ENCODE measurements around the gene PGAP3. TPM values are rescaled to one million over a fixed set of nuclear protein-coding genes. Genes with fewer than 3 reads are reported as not detected.

PGAP3 gene
- total and polyA plus RNA-seq, 12 donors, result 9.2 to 18.2 (median 13.8) TPM

GRCh38 chr17:39735882-39736281 is 48.0 kb upstream of the PGAP3 start:
- Histone ChIP-seq H3K4me1 (peaks cover 0 to 35% (median 28%) of the 10 kb centered on the region in 9 donors), H3K27ac (no peak overlapping the region), H3K9me3 (no peaks in the 10 kb centered on the region), H3K27me3 (peaks cover 0 to 56% (median 42%) of the 10 kb centered on the region in 7 donors), H3K36me3 (no peaks in the 10 kb centered on the region), H3K4me3 (no peak overlapping the region)
- WGBS, 2 donors, result 73 to 77% methylated on average over 2 of the region's 2 CpGs
- TF ChIP-seq CTCF (IDR thresholded peaks at IDR 0.05), result no peak
- ATAC-seq (no peak), DNase-seq (no peak)
- intact Hi-C loops (cut with DNase I), result no loop called here

GRCh38 chr17:39732586-39732985 is 44.7 kb upstream of the PGAP3 start:
- DNase-seq, result no peak
- Histone ChIP-seq H3K27ac (no peak overlapping the region), H3K27me3 (peaks cover 0 to 23% (median 9%) of the 10 kb centered on the region in 7 donors), H3K9me3 (no peaks in the 10 kb centered on the region), H3K36me3 (peaks cover 0 to 18% (median 3%) of the 10 kb centered on the region in 9 donors), H3K4me1 (peaks cover 4 to 18% (median 9%) of the 10 kb centered on the region in 9 donors), H3K4me3 (no peak overlapping the region)
- no peak for ATAC-seq
- TF ChIP-seq CTCF (IDR thresholded peaks at IDR 0.05), result no peak
- 96% methylated on average over 3 of the region's 3 CpGs for WGBS, 2 donors
- intact Hi-C loops (cut with DNase I), result loop anchor here in 4 of 10 donors (5.0 kb wide), 2 partner anchors 45 to 60 kb away; partner anchors contain the start of gene PGAP3 (in 3 of the 4)

- TF ChIP-seq CTCF (IDR thresholded peaks at IDR 0.05), result peak; percentile 87 to 98 (median 95)
- H3K27ac ChIP-seq, result peak within 1 kb of the TSS; percentile 55 to 99 (median 92)
- peaks cover 0 to under 1% (median 0%) of the 10 kb centered on the region in 7 donors for H3K27me3 ChIP-seq
- DNase-seq, result peak; percentile 90 to 95
- 1% methylated on average over 65 of the region's 65 CpGs for WGBS, 2 donors
- peaks cover 0 to 41% (median 8%) of the 10 kb centered on the region in 9 donors for H3K36me3 ChIP-seq
- H3K4me1 ChIP-seq, result peaks cover 4 to 16% (median 9%) of the 10 kb centered on the region in 9 donors
- no peaks in the 10 kb centered on the region for H3K9me3 ChIP-seq
- ATAC-seq, result peak; percentile 95 to 98 (median 98)
- H3K4me3 ChIP-seq, result peak within 1 kb of the TSS; percentile 69 to 93 (median 85)
- intact Hi-C loops (cut with DNase I), result loop anchor here in 4 of 10 donors (1.0 to 5.0 kb wide), 3 partner anchors 24 to 58 kb away; partner anchors contain the start of gene PGAP3 (in 3 of the 4)
These were observed 42.5 kb upstream of the PGAP3 start, which contains the start of gene MIEN1 for GRCh38 chr17:39730095-39730921. Gene MIEN1 (minus strand): TSS chr17:39730532. CDS start chr17:39730495, 37 bp downstream.

- peaks cover 4 to 16% (median 9%) of the 10 kb centered on the region in 9 donors for H3K4me1 ChIP-seq
- TF ChIP-seq CTCF (IDR thresholded peaks at IDR 0.05), result no peak
- peaks cover 0 to 50% (median 11%) of the 10 kb centered on the region in 9 donors for H3K36me3 ChIP-seq
- H3K27ac ChIP-seq, result peak overlapping the region in 9 of 10 donors; percentile 85 to 99 (median 93)
- no peak for DNase-seq
- peak overlapping the region in 9 of 10 donors; percentile 69 to 93 (median 83) for H3K4me3 ChIP-seq
- intact Hi-C loops (cut with DNase I), result loop anchor here in 1 of 10 donors (5.0 kb wide), 1 partner anchor 37 kb away; no protein-coding TSS in a partner anchor
- 65 to 76% methylated on average over 6 of the region's 6 CpGs for WGBS, 2 donors
- H3K9me3 ChIP-seq, result no peaks in the 10 kb centered on the region
- ATAC-seq, result no peak
- no peaks in the 10 kb centered on the region for H3K27me3 ChIP-seq
These were observed 41.5 kb upstream of the PGAP3 start for GRCh38 chr17:39729280-39729851.

All from heart right ventricle (tissue), 16 donors.